ENCODE data around the gene CLASRP. TPM values are rescaled to one million over a fixed set of nuclear protein-coding genes. Genes with fewer than 3 reads are reported as not detected.

CLASRP gene
- total and polyA plus RNA-seq, 9 of the 15 experiments (the other 6 are each of a cell fraction or from before 2014, with no cell fraction given), result 0.94 to 86.3 (median 44.0) TPM

DNA sequence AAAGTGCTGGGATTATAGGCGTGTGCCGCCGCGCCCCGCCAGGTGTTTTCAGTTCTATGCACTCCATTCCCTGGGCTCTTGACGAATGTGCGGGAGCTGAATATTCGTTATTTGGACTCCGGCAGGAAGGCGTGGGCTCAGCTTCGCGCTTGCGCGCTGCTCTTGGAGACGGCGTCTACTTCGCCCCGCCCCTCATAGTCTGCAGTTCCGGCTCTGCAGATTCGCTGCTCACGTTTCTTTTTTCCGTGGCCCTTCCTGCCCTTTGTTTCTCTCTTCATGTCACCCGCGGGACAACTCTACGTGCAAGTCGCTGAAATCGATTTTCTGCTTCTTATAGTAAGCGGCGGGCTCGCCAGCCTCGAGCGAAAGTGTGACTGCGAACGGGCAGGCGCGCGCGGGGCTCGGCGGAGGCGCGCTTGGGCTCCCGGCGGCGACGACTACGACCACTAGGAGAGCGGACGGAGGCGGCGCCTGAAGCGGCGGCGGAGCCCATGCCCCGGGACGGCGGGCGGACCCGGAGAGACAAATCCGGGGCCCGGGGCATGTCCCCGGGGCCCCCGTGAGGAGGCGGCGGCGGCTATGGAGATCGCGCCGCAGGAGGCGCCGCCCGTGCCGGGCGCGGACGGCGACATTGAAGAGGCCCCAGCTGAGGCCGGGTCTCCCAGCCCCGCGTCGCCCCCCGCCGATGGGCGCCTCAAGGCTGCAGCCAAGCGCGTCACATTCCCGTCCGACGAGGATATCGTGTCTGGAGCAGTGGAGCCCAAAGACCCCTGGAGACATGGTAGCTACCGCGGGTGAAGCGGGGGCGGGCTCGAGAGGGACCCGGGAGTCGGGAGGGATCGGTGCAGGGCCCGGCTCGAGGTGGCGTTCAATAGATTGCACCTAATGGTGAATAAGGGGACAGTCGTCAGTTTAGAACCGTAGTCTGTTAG lies 54.2 kb downstream of the CLASRP start, which contains the start of gene PPP1R37 (continued):
- TF ChIP-seq HCFC1 (IDR thresholded peaks at IDR 0.05; ENCODE audit: low read depth, low read length), result peak; percentile 75
- peak; percentile 53 for TF ChIP-seq HNRNPLL (IDR thresholded peaks at IDR 0.05; ENCODE audit: low read depth, low read length, poor library complexity, severe bottlenecking)
- no peak for TF ChIP-seq ZBTB17 (CRISPR knock-in tag; IDR thresholded peaks at IDR 0.05)
- no peak for TF ChIP-seq PRMT5 (CRISPR knock-in tag; IDR thresholded peaks at IDR 0.05)
- no peak for TF ChIP-seq ZNF174 (CRISPR knock-in tag; IDR thresholded peaks at IDR 0.05)
- no peak for TF ChIP-seq GABPB2 (CRISPR knock-in tag; conservative IDR thresholded peaks at IDR 0.05)
- no peak for TF ChIP-seq CBX8 (IDR thresholded peaks at IDR 0.05; ENCODE audit: borderline replicate concordance, extremely low read depth, low read depth, low read length, poor library complexity, severe bottlenecking)
- no peak for TF ChIP-seq ZNF583 (CRISPR knock-in tag; IDR thresholded peaks at IDR 0.05)
- no peak for TF ChIP-seq PTRF (tag; IDR thresholded peaks at IDR 0.05)
- TF ChIP-seq MCM7 (IDR thresholded peaks at IDR 0.05), result no peak
- TF ChIP-seq POLR2A (conservative IDR thresholded peaks at IDR 0.05), result peak; percentile 64
- TF ChIP-seq FUS (optimal IDR thresholded peaks at IDR 0.05; ENCODE audit: low read depth, low read length), result no peak
- no peak for TF ChIP-seq PPARD (CRISPR knock-in tag; IDR thresholded peaks at IDR 0.05)
- peak; percentile 22 for TF ChIP-seq CCNT2 (IDR thresholded peaks at IDR 0.05; ENCODE audit: borderline replicate concordance, extremely low read depth, insufficient read length, low read depth, low read length)
- TF ChIP-seq MECOM (CRISPR knock-in tag; IDR thresholded peaks at IDR 0.05), result 0 out of 2 replicates have a peak, but pooled peaks have one; percentile 59
- no peak; a peak in 2 of 4 replicates for TF ChIP-seq FOXK2 (conservative IDR thresholded peaks at IDR 0.05 in 1 of 2, IDR thresholded peaks at IDR 0.05 in 1 of 2; ENCODE audit: low read depth in 2 of 2)
- TF ChIP-seq ARID1B (IDR thresholded peaks at IDR 0.05), result 0 out of 2 replicates have a peak, but pooled peaks have one; percentile 21
- no peak for TF ChIP-seq PRPF4 (IDR thresholded peaks at IDR 0.05; ENCODE audit: insufficient read depth, low read depth, low read length, poor library complexity, severe bottlenecking)
- TF ChIP-seq, protein P1, sequence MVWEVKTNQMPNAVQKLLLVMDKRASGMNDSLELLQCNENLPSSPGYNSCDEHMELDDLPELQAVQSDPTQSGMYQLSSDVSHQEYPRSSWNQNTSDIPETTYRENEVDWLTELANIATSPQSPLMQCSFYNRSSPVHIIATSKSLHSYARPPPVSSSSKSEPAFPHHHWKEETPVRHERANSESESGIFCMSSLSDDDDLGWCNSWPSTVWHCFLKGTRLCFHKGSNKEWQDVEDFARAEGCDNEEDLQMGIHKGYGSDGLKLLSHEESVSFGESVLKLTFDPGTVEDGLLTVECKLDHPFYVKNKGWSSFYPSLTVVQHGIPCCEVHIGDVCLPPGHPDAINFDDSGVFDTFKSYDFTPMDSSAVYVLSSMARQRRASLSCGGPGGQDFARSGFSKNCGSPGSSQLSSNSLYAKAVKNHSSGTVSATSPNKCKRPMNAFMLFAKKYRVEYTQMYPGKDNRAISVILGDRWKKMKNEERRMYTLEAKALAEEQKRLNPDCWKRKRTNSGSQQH (CRISPR knock-in tag; IDR thresholded peaks at IDR 0.05), result no peak
- TF ChIP-seq STAT5B (CRISPR knock-in tag; IDR thresholded peaks at IDR 0.05), result no peak
- TF ChIP-seq TSC22D4 (tag; IDR thresholded peaks at IDR 0.05), result no peak
- TF ChIP-seq, protein P2, sequence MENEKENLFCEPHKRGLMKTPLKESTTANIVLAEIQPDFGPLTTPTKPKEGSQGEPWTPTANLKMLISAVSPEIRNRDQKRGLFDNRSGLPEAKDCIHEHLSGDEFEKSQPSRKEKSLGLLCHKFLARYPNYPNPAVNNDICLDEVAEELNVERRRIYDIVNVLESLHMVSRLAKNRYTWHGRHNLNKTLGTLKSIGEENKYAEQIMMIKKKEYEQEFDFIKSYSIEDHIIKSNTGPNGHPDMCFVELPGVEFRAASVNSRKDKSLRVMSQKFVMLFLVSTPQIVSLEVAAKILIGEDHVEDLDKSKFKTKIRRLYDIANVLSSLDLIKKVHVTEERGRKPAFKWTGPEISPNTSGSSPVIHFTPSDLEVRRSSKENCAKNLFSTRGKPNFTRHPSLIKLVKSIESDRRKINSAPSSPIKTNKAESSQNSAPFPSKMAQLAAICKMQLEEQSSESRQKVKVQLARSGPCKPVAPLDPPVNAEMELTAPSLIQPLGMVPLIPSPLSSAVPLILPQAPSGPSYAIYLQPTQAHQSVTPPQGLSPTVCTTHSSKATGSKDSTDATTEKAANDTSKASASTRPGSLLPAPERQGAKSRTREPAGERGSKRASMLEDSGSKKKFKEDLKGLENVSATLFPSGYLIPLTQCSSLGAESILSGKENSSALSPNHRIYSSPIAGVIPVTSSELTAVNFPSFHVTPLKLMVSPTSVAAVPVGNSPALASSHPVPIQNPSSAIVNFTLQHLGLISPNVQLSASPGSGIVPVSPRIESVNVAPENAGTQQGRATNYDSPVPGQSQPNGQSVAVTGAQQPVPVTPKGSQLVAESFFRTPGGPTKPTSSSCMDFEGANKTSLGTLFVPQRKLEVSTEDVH (IDR thresholded peaks at IDR 0.05; ENCODE audit: low read depth, partially characterized antibody), result peak; percentile 93
- TF ChIP-seq SETDB1 (IDR thresholded peaks at IDR 0.05; ENCODE audit: low read length), result no peak
